ENCODE results near the gene IDH1. TPM values are rescaled to one million over a fixed set of nuclear protein-coding genes. Genes with fewer than 3 reads are reported as not detected.

Gene IDH1
- 10 to 100 TPM; 19.0 to 19.7 TPM for total RNA-seq

DNA sequence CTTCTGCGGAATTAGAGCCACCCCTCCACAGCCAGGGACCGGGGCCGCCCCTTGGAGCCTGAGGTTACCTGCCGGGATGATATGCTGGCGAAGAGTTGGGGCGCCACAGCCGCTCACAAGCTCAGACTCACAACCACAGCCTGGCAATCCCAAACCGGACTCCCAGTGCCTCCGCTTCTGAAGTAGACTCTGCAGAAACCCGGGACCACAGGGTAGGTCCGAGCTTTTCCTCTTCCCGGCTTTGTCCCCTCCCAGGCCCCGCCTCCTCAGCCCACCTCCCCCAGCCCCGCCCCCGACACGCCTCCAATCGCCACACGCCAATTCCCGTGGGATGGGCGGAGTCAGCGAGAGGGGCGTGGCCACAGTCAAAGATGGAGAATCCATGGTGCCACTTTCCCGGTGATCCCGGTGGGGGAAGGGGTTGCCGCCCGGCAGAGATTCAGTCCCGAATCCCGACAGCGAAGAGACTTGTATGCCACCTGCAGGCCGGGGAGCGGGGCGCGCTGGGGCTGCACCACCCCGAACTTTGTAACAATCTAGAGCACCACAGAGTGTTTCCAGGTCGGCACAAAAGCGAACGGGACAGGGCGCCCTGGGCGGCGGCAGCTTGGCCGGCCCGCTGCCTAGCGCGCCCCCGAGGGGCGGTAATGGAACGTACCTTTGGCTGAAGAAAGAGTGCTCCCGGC, at the start of gene IDH1:
Gene IDH1 (minus strand): TSS at position 201 of the 686 bp plus-strand sequence. CDS start 3,520 bp downstream, outside the sequence.
- Mint-ChIP-seq H3K9me3 (no peaks in the 10 kb centered on the region), H3K36me3 (ENCODE audit: low read depth) (peaks cover 7% of the 10 kb centered on the region), H3K27me3 (no peaks in the 10 kb centered on the region), H3K4me3 (peak within 1 kb of the TSS; percentile 95), H3K27ac (peak within 1 kb of the TSS; percentile 79), H3K4me1 (ENCODE audit: low read depth) (peaks cover 20% of the 10 kb centered on the region)
- intact Hi-C loops (cut with micrococcal nuclease): loop anchor here (2.0 kb wide), 1 partner anchor 80 kb away; no protein-coding TSS in a partner anchor
- DNase-seq (peak; percentile 96), ATAC-seq (peak; percentile 85)
- TF ChIP-seq, protein P1, sequence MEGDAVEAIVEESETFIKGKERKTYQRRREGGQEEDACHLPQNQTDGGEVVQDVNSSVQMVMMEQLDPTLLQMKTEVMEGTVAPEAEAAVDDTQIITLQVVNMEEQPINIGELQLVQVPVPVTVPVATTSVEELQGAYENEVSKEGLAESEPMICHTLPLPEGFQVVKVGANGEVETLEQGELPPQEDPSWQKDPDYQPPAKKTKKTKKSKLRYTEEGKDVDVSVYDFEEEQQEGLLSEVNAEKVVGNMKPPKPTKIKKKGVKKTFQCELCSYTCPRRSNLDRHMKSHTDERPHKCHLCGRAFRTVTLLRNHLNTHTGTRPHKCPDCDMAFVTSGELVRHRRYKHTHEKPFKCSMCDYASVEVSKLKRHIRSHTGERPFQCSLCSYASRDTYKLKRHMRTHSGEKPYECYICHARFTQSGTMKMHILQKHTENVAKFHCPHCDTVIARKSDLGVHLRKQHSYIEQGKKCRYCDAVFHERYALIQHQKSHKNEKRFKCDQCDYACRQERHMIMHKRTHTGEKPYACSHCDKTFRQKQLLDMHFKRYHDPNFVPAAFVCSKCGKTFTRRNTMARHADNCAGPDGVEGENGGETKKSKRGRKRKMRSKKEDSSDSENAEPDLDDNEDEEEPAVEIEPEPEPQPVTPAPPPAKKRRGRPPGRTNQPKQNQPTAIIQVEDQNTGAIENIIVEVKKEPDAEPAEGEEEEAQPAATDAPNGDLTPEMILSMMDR (IDR thresholded peaks at IDR 0.05): no peak
- ChIA-PET POLR2A (interaction anchor here (0.7 to 1.2 kb wide), 2 partner anchors 9 to 11 kb away, joined by 3 to 8 read pairs; partner anchors contain the start of gene PIKFYVE), CTCF (interaction anchor here (0.9 to 7.3 kb wide), 13 partner anchors 7 to 185 kb away, joined by 3 to 77 read pairs (median 5); partner anchors contain the start of gene PIKFYVE)

DNA sequence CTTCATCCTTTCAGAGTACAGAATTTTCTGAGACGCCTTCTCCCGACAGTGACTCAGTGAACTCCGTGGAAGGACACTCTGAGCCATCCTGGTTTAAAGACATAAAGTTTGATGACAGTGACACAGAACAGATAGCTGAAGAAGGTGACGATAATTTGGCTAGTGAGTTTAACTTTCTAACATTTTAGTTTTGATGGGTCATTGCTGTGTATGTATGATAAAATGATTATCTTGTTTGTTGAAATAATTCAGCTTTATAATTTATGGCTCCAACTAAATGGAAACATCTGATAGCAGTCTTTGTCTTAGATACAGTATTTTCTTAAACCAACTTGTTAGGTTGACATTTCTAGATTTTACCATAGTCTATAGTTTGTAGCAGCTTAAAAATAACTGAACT, 49.3 kb upstream of the IDH1 start:
- no peak overlapping the region for H3K4me3 Mint-ChIP-seq
- H3K27ac Mint-ChIP-seq: no peak overlapping the region
- H3K4me1 Mint-ChIP-seq (ENCODE audit: low read depth): no peaks in the 10 kb centered on the region
- H3K9me3 Mint-ChIP-seq: no peaks in the 10 kb centered on the region
- no peak for DNase-seq
- ChIA-PET POLR2A (interaction anchor here (1.0 kb wide), 1 partner anchor 13 kb away, joined by 3 read pairs; no protein-coding TSS in a partner anchor), CTCF (no interaction called here)
- intact Hi-C loops (cut with micrococcal nuclease): no loop called here
- H3K27me3 Mint-ChIP-seq: no peaks in the 10 kb centered on the region
- TF ChIP-seq, protein P1 (IDR thresholded peaks at IDR 0.05): no peak
- no peak for ATAC-seq
- peaks cover 39% of the 10 kb centered on the region for H3K36me3 Mint-ChIP-seq (ENCODE audit: low read depth)

DNA sequence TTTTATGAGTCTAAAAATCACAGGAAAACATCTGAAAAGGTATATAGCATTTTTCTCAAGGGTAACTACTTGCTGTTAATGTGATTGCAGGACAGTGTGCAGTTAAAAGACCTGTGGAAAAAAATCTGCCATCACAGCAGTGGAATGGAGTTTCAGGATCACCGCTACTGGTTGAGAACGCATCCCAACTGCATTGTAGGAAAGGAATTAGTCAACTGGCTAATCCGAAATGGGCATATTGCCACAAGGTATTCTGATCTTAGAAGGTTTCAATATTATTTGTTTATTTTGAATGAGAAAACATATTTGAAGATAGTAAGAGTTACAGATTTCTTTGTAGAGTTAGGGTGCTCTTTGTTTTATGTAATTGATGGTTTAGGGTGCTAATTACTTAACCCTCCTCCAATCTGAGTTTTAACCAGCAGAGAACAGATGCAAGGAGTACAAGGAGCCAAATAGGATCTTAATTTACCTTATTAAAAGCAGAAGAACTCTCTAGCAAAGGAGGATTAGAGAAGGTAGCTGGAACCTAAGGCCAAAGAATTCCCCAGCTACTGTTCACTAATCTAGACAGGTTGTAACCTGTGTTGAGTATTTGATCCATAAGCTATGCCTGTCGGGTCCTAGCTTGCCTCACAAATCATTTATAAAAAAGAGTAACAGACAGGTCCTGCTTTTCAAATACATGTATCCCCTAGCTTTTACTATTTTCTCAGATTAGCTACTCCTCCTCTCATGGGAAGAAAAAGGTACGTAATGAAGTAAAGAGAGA, 46.2 kb upstream of the IDH1 start:
- DNase-seq (no peak), ATAC-seq (no peak)
- H3K4me1 Mint-ChIP-seq (ENCODE audit: low read depth): peaks cover 6% of the 10 kb centered on the region
- CTCF ChIA-PET: interaction anchor here (1.1 to 1.3 kb wide), 2 partner anchors 47 to 49 kb away, joined by 4 to 5 read pairs; no protein-coding TSS in a partner anchor
- no peaks in the 10 kb centered on the region for H3K27me3 Mint-ChIP-seq
- peaks cover 35% of the 10 kb centered on the region for H3K36me3 Mint-ChIP-seq (ENCODE audit: low read depth)
- no peaks in the 10 kb centered on the region for H3K9me3 Mint-ChIP-seq
- intact Hi-C loops (cut with micrococcal nuclease): no loop called here
- TF ChIP-seq, protein P1 (IDR thresholded peaks at IDR 0.05): no peak
- POLR2A ChIA-PET: no interaction called here
- no peak overlapping the region for H3K27ac Mint-ChIP-seq
- no peak overlapping the region for H3K4me3 Mint-ChIP-seq

DNA sequence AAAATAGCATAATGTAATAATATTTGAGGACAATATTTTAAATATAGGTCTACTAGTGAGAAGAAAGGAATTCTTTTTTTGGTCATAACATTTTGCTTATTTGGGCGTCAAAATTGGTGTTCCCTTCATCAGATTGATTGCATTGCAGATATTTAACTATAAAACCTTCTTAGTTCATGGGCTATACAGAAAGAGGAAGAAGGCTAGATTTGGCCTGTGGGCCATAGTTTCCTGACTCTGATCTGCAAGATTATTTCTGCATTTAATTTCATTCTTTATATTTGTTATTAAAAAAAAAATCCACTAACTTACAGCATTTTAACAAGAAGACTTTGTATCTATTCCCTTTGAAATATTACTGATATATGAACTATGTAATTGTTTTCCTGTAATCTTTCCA, 43.1 kb upstream of the IDH1 start:
- Mint-ChIP-seq H3K4me3 (no peak overlapping the region), H3K4me1 (ENCODE audit: low read depth) (peaks cover 29% of the 10 kb centered on the region), H3K36me3 (ENCODE audit: low read depth) (peaks cover 35% of the 10 kb centered on the region), H3K9me3 (no peaks in the 10 kb centered on the region), H3K27me3 (no peaks in the 10 kb centered on the region), H3K27ac (no peak overlapping the region)
- TF ChIP-seq, protein P1 (IDR thresholded peaks at IDR 0.05): no peak
- intact Hi-C loops (cut with micrococcal nuclease): no loop called here
- ATAC-seq: no peak
- ChIA-PET POLR2A (no interaction called here), CTCF (no interaction called here)
- DNase-seq: no peak

DNA sequence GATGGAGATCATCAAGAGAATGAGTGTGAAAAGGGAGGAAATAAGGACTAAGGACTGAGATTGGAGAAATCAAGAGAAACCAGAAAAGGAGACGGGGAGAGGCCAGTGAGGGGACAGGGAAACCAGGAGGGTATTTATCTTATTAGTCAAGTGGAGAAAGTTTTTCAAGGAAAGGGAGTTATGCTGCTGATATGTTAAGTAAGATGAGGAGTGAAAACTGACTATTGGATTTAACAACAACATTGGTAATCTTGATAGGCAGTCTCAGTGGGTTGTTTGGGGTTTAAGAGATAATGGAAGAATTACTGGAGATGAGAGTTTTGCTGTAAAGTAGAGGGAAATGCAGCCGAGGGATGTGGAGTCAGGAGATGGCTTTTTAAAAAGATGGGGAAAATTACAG, 41.7 kb upstream of the IDH1 start:
- no peaks in the 10 kb centered on the region for H3K9me3 Mint-ChIP-seq
- peaks cover 37% of the 10 kb centered on the region for H3K4me1 Mint-ChIP-seq (ENCODE audit: low read depth)
- TF ChIP-seq, protein P1 (IDR thresholded peaks at IDR 0.05): no peak
- no peak for DNase-seq
- ChIA-PET POLR2A (no interaction called here), CTCF (no interaction called here)
- no peaks in the 10 kb centered on the region for H3K27me3 Mint-ChIP-seq
- H3K4me3 Mint-ChIP-seq: no peak overlapping the region
- H3K36me3 Mint-ChIP-seq (ENCODE audit: low read depth): peaks cover 38% of the 10 kb centered on the region
- intact Hi-C loops (cut with micrococcal nuclease): no loop called here
- H3K27ac Mint-ChIP-seq: no peak overlapping the region
- no peak for ATAC-seq

Data from activated CD8-positive, alpha-beta T cell treated with anti-CD3 and anti-CD28 coated beads for 36 hours (primary cell).